Stimulated activated memory B cell treated with anti-CD40 and anti-IgM and Interleukin-4, amounts not matched to agents 10 μg/mL and 1 μg/mL and 100 μg/mL, for 72 hours (primary cell): ENCODE data around the gene ANGPT4.
"Not testable (repeated sequence)": the region's sequence is repeated elsewhere in the genome, so short reads cannot be mapped to it uniquely, and the experiment has no call there.

Experiments
- ATAC-seq: fragments of 150-1000 bp; cut with Tn5 transposase; 2 replicates; pipeline ENCODE4 v1.10.0; 2021
- H3K27ac Mint-ChIP-seq: one replicate; pipeline ENCODE4 v1.8.0; 2022; ENCODE audit warnings: mild to moderate bottlenecking, mixed read lengths
- H3K27me3 Mint-ChIP-seq: one replicate; pipeline ENCODE4 v1.8.0; 2022; ENCODE audit warnings: mixed read lengths
- H3K36me3 Mint-ChIP-seq: one replicate; pipeline ENCODE4 v1.8.0; 2022; ENCODE audit warnings: mixed read lengths
- H3K4me1 Mint-ChIP-seq: one replicate; pipeline ENCODE4 v1.8.0; 2022; ENCODE audit warnings: mixed read lengths
- H3K4me3 Mint-ChIP-seq: one replicate; pipeline ENCODE4 v1.8.0; 2022; ENCODE audit warnings: mild to moderate bottlenecking, moderate library complexity, mixed read lengths
- H3K9me3 Mint-ChIP-seq: one replicate; pipeline ENCODE4 v1.8.0; 2022; ENCODE audit warnings: mixed read lengths

ANGPT4 gene

DNA sequence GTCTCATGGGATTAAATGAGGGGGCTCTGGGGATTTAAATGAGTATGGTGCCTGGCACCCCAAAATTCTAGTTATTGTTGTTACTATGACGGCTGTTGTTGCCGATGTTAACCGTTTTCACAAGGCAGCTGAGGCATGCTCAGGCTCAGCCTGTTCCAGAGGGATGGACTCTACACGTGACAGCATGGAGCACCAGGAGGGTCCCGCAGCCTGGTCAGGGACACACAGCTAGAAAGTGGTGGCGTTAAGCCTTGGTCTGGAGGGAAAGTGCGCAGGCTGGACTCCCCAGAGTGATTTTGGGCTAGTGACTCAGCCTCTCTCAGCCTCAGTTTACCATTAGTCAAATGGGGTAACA, 75.7 kb downstream of the ANGPT4 start:
- H3K27me3 Mint-ChIP-seq: no peaks in the 10 kb centered on the region
- ATAC-seq: no peak
- H3K4me3 Mint-ChIP-seq: peak overlapping the region; percentile 53
- H3K9me3 Mint-ChIP-seq: peaks cover 4% of the 10 kb centered on the region
- H3K27ac Mint-ChIP-seq: no peak overlapping the region
- peaks cover 18% of the 10 kb centered on the region for H3K36me3 Mint-ChIP-seq
- peaks cover 59% of the 10 kb centered on the region for H3K4me1 Mint-ChIP-seq

DNA sequence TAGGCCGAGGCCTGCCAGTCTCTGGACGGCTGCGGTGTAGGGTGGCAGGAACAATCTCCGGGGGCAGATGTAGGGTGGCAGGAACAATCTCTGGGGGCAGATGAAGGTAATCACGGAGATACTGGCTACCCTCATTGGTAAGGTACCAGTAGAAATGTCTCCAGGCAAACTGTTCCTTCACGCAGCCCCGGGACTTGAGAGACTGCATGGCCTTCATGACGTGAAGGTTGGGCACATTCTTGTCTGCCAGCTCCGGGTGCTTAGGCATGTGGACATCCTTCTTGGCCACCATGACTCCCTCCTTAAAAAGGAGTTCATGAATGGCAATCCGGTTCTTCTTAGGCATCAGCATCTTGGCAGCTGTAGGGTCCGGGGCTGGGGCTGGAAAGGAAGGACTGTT, 76.5 kb downstream of the ANGPT4 start:
- peaks cover 18% of the 10 kb centered on the region for H3K36me3 Mint-ChIP-seq
- H3K4me1 Mint-ChIP-seq: peaks cover 62% of the 10 kb centered on the region
- H3K4me3 Mint-ChIP-seq: peak overlapping the region; percentile 53
- no peak overlapping the region for H3K27ac Mint-ChIP-seq
- H3K27me3 Mint-ChIP-seq: no peaks in the 10 kb centered on the region
- peaks cover 4% of the 10 kb centered on the region for H3K9me3 Mint-ChIP-seq
- no peak for ATAC-seq

DNA sequence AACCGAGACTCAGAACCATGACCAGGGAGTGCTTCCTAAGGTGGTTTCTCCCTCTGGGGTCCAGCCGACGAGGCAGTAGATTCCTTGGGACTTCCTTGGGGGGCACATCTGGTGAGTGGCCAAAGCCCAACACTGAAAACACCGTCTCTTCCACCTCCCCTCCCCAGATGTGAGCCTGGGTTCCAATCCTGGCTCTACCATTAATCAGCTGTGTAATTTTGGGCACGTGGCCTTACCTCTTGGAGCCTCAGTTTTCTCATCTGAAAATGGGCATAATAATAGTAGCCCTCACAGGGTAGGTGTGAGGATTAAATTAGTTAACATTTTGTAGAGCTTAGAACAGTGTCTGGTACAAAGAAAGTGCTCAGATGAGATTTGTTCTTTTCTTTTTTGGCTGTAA, 77.1 kb downstream of the ANGPT4 start:
- H3K4me3 Mint-ChIP-seq: no peak overlapping the region
- H3K27ac Mint-ChIP-seq: no peak overlapping the region
- H3K27me3 Mint-ChIP-seq: no peaks in the 10 kb centered on the region
- H3K9me3 Mint-ChIP-seq: peaks cover 4% of the 10 kb centered on the region
- peaks cover 62% of the 10 kb centered on the region for H3K4me1 Mint-ChIP-seq
- no peak for ATAC-seq
- H3K36me3 Mint-ChIP-seq: peaks cover 18% of the 10 kb centered on the region

DNA sequence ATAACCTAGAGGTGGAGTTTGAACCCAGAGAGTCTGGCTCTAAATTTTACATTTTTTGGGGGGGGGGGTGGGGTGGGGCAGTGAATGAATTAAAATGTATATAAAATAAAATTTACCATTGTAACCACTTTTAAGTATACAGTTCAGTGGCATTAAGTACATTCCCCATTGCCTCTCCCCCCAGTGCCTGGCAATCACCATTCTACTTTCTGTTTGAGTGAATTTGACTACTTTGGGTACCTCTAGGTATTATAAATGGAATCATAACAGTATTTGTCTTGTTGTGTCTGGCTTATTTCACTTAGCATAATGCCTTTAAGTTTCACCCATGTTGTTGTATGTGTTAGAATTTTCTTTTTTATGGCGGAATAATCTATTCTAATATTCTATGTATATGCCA, 79.9 kb downstream of the ANGPT4 start:
- Mint-ChIP-seq H3K27ac (no peak overlapping the region), H3K27me3 (no peaks in the 10 kb centered on the region), H3K36me3 (peaks cover 18% of the 10 kb centered on the region), H3K4me1 (peaks cover 56% of the 10 kb centered on the region), H3K9me3 (peaks cover 4% of the 10 kb centered on the region), H3K4me3 (no peak overlapping the region)
- no peak for ATAC-seq

DNA sequence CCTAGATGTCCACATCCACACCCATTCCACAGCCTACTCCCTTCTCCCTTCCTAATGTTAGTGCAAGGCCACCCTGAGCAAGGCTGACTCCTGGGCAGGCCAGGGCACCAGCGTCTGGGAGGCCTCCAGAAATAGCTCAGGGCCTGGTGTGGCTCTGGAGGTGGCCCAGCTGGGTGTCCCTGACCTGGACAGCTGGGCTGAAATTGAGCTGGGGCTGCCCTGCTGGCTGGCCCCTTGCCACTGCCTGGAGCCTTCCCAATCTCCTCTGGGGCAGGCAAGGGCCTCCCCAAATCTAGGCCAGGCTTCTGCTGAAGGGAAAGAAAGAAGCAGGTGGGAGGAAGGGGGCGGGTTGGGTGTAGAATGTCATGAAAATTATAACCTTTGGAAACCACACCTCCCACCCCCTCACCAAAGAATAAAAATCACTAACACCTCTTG, 80.5 kb downstream of the ANGPT4 start:
- H3K27ac Mint-ChIP-seq: no peak overlapping the region
- H3K9me3 Mint-ChIP-seq: peaks cover 4% of the 10 kb centered on the region
- peaks cover 18% of the 10 kb centered on the region for H3K36me3 Mint-ChIP-seq
- H3K4me3 Mint-ChIP-seq: peak overlapping the region; percentile 43
- no peak for ATAC-seq
- no peaks in the 10 kb centered on the region for H3K27me3 Mint-ChIP-seq
- peaks cover 55% of the 10 kb centered on the region for H3K4me1 Mint-ChIP-seq

DNA sequence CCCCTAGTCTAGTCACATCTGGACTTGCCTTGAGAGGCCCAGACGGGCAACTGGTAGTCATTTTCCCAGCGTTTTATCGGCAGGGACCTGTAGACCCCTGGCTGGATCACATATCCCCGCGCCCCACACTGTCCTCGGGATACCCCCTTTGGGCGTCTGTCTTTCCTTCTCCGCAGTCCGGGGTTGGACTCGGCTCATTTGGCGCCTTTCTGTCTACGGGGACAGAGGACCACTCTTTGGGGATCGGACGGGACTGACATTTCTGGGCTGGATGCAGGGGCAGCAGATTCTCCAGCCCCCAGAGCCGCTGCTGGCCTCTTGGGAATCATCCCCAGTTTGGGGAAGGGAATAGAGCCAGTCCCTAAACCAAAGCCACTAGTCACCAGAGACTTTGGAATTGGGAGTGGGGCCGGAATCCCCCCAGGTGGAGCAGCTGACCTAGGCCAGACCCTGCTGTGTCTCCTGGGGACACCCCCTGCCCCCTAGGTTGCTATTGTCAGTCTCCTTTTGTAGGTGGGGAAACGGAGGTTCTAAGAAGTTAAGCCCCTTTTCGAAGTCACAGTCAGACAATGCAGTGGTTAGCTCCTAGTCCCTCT, 81.9 kb downstream of the ANGPT4 start:
- peak; percentile 13 for ATAC-seq
- Mint-ChIP-seq H3K36me3 (peaks cover 13% of the 10 kb centered on the region), H3K4me3 (peak overlapping the region; percentile 86), H3K9me3 (peaks cover 4% of the 10 kb centered on the region), H3K4me1 (peaks cover 45% of the 10 kb centered on the region), H3K27ac (peak overlapping the region; percentile 69), H3K27me3 (no peaks in the 10 kb centered on the region)

DNA sequence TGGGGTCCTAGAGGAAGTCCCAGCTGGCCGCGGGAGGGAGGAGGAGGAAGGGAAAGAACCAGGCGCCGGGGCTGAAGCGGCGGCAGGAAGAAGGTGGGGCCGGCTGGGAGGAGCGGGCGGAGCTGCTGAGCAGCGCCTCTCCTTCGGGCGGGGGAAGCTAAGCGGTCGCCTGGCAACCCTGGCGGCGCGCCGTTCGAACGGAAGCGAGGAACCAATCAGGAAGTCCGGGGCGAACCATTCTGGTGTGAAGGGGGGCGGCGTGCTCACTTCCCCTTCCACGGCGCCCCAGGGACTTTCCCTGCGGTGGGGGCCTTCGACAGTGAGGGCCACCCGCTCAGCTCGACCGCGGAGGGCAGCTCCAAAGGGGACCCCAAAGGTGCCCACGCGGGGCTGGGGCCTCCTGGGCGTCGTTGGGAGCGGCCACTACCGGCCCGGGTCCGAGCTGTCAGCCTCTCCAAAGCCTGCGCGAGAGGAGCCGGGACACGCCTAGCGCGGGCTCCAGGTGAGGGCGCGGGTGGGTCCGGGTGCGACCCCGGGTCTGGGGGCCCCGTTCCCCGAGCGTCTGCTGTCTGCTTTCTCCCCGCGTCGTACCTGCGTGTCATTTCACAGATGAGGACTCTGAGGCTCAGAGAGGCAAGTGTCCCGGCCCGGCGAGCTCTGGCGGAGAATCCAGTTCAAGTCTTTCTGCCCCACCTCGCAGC, 82.5 kb downstream of the ANGPT4 start, which contains the start of gene FAM110A:
Gene FAM110A, plus strand, starts transcription at position 266 of the 701 bp plus-strand sequence. CDS start 11,090 bp downstream, outside the sequence.
- Mint-ChIP-seq H3K27me3 (no peaks in the 10 kb centered on the region), H3K4me1 (peaks cover 45% of the 10 kb centered on the region)

DNA sequence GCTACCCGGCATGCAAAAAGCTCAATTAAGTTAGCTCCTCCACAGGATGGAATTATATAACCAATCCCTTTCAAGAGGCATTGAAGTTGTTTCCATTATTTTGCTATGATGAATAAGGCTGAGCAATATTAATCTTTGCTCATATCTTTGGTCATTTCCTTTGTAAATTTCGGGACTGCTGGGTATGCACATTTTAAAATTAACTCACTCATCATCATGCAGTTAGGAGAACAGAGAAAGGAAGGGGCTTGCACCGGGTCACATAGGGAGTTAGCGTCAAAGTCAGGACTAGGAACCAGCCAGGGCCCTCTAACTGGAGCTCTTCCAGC, 83.0 kb downstream of the ANGPT4 start:
- Mint-ChIP-seq H3K27ac (peak overlapping the region; percentile 69), H3K9me3 (peaks cover 4% of the 10 kb centered on the region)
- ATAC-seq: no peak

More for the DNA sequence above, 82.5 kb downstream of the ANGPT4 start, which contains the start of gene FAM110A:
- Mint-ChIP-seq H3K4me3 (peak within 1 kb of the TSS; percentile 86), H3K9me3 (peaks cover 4% of the 10 kb centered on the region), H3K36me3 (peaks cover 12% of the 10 kb centered on the region), H3K27ac (peak within 1 kb of the TSS; percentile 69)
- peak; percentile 96 for ATAC-seq

DNA sequence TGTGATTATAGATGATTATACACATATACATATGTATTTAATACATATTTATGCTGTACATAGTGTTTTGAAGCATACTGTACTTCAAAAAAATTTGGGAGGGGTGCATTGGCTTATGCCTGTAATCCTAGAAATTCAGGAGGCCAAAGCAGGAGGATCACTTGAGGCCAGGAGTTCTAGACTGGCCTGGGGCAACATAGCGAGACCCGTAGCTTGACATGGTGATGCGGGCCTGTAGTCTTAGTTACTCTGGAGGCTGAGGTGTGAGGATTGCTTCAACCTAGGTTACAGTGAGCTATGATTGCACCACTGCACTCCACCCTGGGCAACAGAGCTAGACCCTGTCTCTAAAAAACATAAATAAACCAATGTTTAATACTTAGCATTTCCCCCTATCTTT, 84.2 kb downstream of the ANGPT4 start:
- Mint-ChIP-seq H3K4me3 (no peak overlapping the region), H3K4me1 (peaks cover 37% of the 10 kb centered on the region), H3K9me3 (no peaks in the 10 kb centered on the region), H3K27me3 (no peaks in the 10 kb centered on the region), H3K36me3 (no peaks in the 10 kb centered on the region), H3K27ac (no peak overlapping the region)
- no peak for ATAC-seq

More for the DNA sequence above, 83.0 kb downstream of the ANGPT4 start:
- Mint-ChIP-seq H3K4me3 (peak overlapping the region; percentile 86), H3K4me1 (peaks cover 45% of the 10 kb centered on the region), H3K36me3 (peaks cover 7% of the 10 kb centered on the region), H3K27me3 (no peaks in the 10 kb centered on the region)

DNA sequence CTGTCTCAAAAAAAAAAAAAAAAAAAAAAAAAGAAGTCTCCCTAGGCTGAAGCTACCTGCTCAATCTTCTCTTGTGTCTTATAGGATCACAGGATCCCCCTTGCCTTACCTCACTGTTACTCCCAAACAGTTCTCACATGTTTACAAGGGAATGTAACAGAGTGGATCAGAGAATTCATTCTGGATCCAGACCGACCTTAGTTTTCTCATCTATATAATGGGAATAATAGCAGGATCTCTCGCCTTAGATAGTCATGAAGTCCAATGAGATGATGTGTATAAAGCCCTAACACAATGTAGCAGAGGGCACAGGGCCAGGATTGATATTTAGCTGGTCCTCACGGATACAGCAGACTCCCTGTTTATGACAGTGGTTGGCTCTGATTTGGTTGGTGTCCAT, 84.9 kb downstream of the ANGPT4 start:
- ATAC-seq: no peak
- H3K4me1 Mint-ChIP-seq: peaks cover 30% of the 10 kb centered on the region
- no peaks in the 10 kb centered on the region for H3K27me3 Mint-ChIP-seq
- no peak overlapping the region for H3K27ac Mint-ChIP-seq
- H3K4me3 Mint-ChIP-seq: no peak overlapping the region
- no peaks in the 10 kb centered on the region for H3K36me3 Mint-ChIP-seq
- H3K9me3 Mint-ChIP-seq: no peaks in the 10 kb centered on the region

DNA sequence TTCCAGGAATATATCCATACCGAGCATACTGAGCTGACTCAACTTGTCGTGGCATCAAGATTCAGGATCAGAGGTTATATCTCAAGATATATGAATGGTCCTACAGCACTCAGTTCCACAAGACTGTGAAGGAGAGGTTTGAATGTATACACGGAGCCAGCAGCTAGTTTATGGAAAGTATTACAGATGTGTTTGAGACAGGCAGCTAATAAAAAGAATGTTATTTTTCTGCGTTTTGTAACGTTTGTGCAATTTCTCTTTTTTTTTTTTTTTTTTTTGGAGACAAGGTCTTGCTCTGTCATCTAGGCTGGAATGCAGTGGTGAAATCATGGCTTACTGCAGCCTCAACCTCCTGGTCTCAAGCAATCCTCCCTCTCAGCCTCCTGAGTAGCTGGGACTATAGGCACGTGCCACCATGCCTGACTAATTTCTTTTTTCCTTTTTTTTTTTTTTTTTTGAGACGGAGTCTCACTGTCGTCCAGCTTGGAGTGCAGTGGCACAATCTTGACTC, 86.1 kb downstream of the ANGPT4 start:
- Mint-ChIP-seq H3K4me3 (no peak overlapping the region), H3K36me3 (no peaks in the 10 kb centered on the region), H3K9me3 (no peaks in the 10 kb centered on the region), H3K27ac (no peak overlapping the region), H3K4me1 (peaks cover 26% of the 10 kb centered on the region), H3K27me3 (peaks cover 7% of the 10 kb centered on the region)
- ATAC-seq: no peak

DNA sequence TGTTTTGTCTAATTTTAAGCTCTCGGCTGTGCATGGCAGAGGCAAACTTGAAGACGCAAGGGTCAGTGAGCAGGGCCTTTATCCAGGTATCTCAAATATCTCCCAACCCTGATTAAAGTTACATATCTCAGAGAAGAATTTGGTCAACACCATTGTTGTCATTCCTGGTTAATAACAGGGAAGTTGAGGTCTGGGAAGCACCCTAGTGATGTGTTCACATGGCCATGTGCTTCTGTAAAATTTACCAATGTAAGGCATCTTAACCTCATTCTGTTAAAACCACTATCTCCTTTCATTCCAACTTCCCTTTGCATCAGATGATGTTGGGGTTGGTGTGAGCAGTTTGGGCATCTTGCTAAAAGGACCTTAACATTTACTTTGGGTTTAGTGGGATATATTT, 86.6 kb downstream of the ANGPT4 start:
- peaks cover 21% of the 10 kb centered on the region for H3K4me1 Mint-ChIP-seq
- H3K4me3 Mint-ChIP-seq: no peak overlapping the region
- H3K27ac Mint-ChIP-seq: no peak overlapping the region
- peaks cover 7% of the 10 kb centered on the region for H3K27me3 Mint-ChIP-seq
- H3K9me3 Mint-ChIP-seq: no peaks in the 10 kb centered on the region
- ATAC-seq: no peak
- no peaks in the 10 kb centered on the region for H3K36me3 Mint-ChIP-seq

DNA sequence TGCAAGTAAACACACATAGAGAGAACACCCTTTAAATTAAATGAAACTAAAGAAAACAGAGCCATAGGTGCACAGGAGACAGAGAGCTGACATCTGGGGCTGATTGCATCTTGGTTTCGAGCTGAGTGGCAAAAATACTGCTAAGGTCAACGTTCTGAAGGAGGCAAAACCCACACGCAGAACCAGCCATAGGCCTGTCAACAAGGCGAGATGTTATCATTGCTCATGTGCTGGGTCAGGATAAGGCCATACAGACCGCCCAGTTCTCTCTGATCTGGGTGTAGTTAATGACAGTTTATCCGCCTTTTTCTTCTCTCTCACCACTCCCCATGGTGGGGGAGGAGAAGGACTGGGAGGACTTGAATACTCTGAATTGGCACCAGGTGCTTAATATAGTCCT, 87.1 kb downstream of the ANGPT4 start:
- H3K36me3 Mint-ChIP-seq: no peaks in the 10 kb centered on the region
- H3K4me3 Mint-ChIP-seq: no peak overlapping the region
- peaks cover 9% of the 10 kb centered on the region for H3K27me3 Mint-ChIP-seq
- peaks cover 15% of the 10 kb centered on the region for H3K4me1 Mint-ChIP-seq
- H3K27ac Mint-ChIP-seq: no peak overlapping the region
- no peaks in the 10 kb centered on the region for H3K9me3 Mint-ChIP-seq
- ATAC-seq: no peak

DNA sequence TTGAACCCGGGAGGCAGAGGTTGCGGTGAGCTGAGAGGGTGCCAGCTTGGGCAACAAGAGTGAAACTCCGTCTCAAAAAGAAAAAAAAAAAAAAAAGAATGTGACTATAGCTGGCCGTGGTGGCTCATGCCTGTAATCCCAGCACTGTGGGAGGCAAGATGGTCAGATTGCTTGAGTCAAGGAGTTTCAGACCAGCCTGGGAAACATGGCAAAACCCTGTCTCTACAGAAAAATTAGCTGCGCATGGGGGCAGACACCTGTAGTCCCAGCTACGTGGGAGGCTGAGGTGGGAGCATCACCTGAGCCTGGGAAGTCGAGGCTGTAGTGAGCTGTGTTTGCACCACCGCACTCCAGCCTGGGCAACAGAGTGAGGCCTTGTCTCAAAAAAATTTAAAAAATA, 88.2 kb downstream of the ANGPT4 start:
- peaks cover 14% of the 10 kb centered on the region for H3K4me1 Mint-ChIP-seq
- H3K27ac Mint-ChIP-seq, ATAC-seq, H3K36me3 Mint-ChIP-seq, H3K4me3 Mint-ChIP-seq, H3K9me3 Mint-ChIP-seq: not testable (repeated sequence)
- peaks cover 19% of the 10 kb centered on the region for H3K27me3 Mint-ChIP-seq

DNA sequence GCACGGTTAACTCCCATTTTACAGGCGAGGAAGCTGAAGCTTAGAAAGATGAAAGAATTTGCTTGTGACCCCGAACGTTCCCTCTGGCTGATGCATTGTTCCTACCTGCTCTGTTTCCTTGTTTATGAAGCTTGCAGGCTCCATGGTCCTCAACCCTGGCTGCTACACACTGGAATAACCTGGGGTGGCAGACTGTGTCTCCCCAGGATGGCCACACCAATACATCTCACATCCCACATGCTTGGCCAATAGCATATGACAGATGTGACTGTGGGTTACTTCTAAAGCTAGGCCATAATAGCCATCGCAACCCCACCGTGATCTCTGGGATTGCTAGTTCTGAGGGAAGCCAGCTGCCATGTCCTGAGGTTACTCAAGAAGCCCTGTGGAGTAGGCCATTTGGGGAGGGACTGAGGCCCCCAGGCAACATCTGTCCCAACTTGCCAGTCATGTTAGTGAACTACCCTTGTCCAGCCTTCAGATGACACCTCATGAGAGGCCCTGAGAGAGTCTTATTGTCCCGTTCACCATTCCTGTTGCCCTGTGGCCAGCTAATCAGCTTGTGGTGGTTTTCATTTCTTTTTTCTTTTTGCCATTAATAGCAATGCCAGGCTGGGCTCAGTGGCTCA, 89.3 kb downstream of the ANGPT4 start:
- no peak for ATAC-seq
- peaks cover 30% of the 10 kb centered on the region for H3K27me3 Mint-ChIP-seq
- no peaks in the 10 kb centered on the region for H3K9me3 Mint-ChIP-seq
- H3K27ac Mint-ChIP-seq: no peak overlapping the region
- H3K4me1 Mint-ChIP-seq: peaks cover 12% of the 10 kb centered on the region
- no peak overlapping the region for H3K4me3 Mint-ChIP-seq
- H3K36me3 Mint-ChIP-seq: no peaks in the 10 kb centered on the region
